K562 (cell line): ENCODE data around the gene PPP3CA.

Experiments used
- CTCF ChIP-seq, 3 experiments: IDR thresholded peaks in 2 of 3; conservative IDR thresholded peaks in 1 of 3; 2 replicates each; pipeline ENCODE4 v1.5.1; 2011 to 2012; ENCODE audit warnings: low read length in 3 of 3, mild to moderate bottlenecking in 3 of 3, control low read depth in 2 of 3, improper control_type of control experiment in 1 of 3, inconsistent platforms in 1 of 3, low read depth in 1 of 3, mixed read lengths in 1 of 3, moderate library complexity in 1 of 3; ENCODE audit not compliant: insufficient read depth in 2 of 3
- HDGF ChIP-seq: fragments of 450-650 bp; IDR thresholded peaks from 2 replicates; pipeline ENCODE4 v1.6.1; 2016
- JUND ChIP-seq, 2 experiments: IDR thresholded peaks; 2 replicates in 1 of 2; 3 replicates in 1 of 2; pipeline ENCODE4 v1.6.1; 2011; ENCODE audit warnings: borderline replicate concordance in 2 of 2, low read depth in 2 of 2, low read length in 2 of 2, improper control_type of control experiment in 1 of 2, missing biosample characterization in 1 of 2, missing genetic modification characterization in 1 of 2, missing genetic modification reagents in 1 of 2
- NCOA2 ChIP-seq, 2 experiments: fragments of 450-650 bp; IDR thresholded peaks; 2 replicates each; pipeline ENCODE4 v1.6.1; 2018; ENCODE audit warnings: mild to moderate bottlenecking in 2 of 2, moderate library complexity in 1 of 2; ENCODE audit not compliant: partially characterized antibody in 2 of 2
- ZBTB1 ChIP-seq: sonication (generic); formaldehyde crosslinking; IDR thresholded peaks from 2 replicates; pipeline ENCODE4 v1.8.1; 2023; ENCODE audit warnings: missing genetic modification reagents, low read depth, mild to moderate bottlenecking, borderline replicate concordance

- TF ChIP-seq CTCF (IDR thresholded peaks at IDR 0.05 in 2 of 3, conservative IDR thresholded peaks at IDR 0.05 in 1 of 3; ENCODE audit: insufficient read depth in 2 of 3, low read depth in 1 of 3, low read length in 3 of 3) (no peak), JUND (IDR thresholded peaks at IDR 0.05; ENCODE audit: borderline replicate concordance, low read depth, low read length) (no peak), JUND (tag; IDR thresholded peaks at IDR 0.05; ENCODE audit: borderline replicate concordance, low read depth, low read length) (no peak), ZBTB1 (CRISPR knock-in tag) (no peak), HDGF (no peak), NCOA2 (IDR thresholded peaks at IDR 0.05; ENCODE audit: partially characterized antibody in 2 of 2) (no peak)
Observed at GRCh38 chr4:101280866-101281600, 66.3 kb downstream of the PPP3CA start.
